MM.1S (cell line): ENCODE results near the gene ADGRL1.

ENCODE experiments used
- DNase-seq: peaks from one replicate; pipeline ENCODE4 v3.0.0-alpha.2; 2015
- H2AFZ ChIP-seq: fragments of 300-600 bp; sonication (generic); 2 replicates; pipeline ENCODE4 v1.6.0; 2016; ENCODE audit warnings: antibody characterized with exemption, low read length
- H3F3A ChIP-seq: fragments of 300-600 bp; sonication (generic); 2 replicates; pipeline ENCODE4 v1.6.1; 2016; ENCODE audit warnings: mild to moderate bottlenecking, antibody characterized with exemption, low read length, moderate library complexity, mixed read lengths; ENCODE audit not compliant: insufficient read depth
- H3K27ac ChIP-seq: fragments of 300-600 bp; sonication (generic); 2 replicates; pipeline ENCODE4 v1.5.1; 2016; ENCODE audit warnings: mild to moderate bottlenecking, low read length
- H3K27me3 ChIP-seq: fragments of 300-600 bp; sonication (generic); replicated peaks from 2 replicates; pipeline ENCODE4 v1.6.0; 2016; ENCODE audit warnings: low read length; ENCODE audit not compliant: insufficient read depth
- H3K36me3 ChIP-seq: fragments of 300-600 bp; sonication (generic); replicated peaks from 2 replicates; pipeline ENCODE4 v1.6.1; 2016; ENCODE audit warnings: mild to moderate bottlenecking, low read length, mixed read lengths; ENCODE audit not compliant: insufficient read depth
- H3K4me1 ChIP-seq: fragments of 300-600 bp; sonication (generic); 2 replicates; pipeline ENCODE4 v1.6.1; 2016; ENCODE audit warnings: low read length, mixed read lengths
- H3K4me2 ChIP-seq: fragments of 300-600 bp; sonication (generic); 2 replicates; pipeline ENCODE4 v1.6.0; 2016; ENCODE audit warnings: low read depth, low read length
- H3K4me3 ChIP-seq: fragments of 300-600 bp; sonication (generic); 2 replicates; pipeline ENCODE4 v1.5.1; 2016; ENCODE audit warnings: low read length, mixed read lengths
- H3K79me2 ChIP-seq: fragments of 300-600 bp; sonication (generic); 2 replicates; pipeline ENCODE4 v1.6.1; 2016; ENCODE audit warnings: mixed run types, low read length, mixed read lengths
- H3K9ac ChIP-seq: fragments of 300-600 bp; sonication (generic); 2 replicates; pipeline ENCODE4 v1.6.1; 2016; ENCODE audit warnings: low read length, mixed read lengths
- H3K9me2 ChIP-seq: fragments of 300-600 bp; sonication (generic); replicated peaks from 2 replicates; pipeline ENCODE4 v1.6.1; 2016; ENCODE audit warnings: mild to moderate bottlenecking, low read length, mixed read lengths; ENCODE audit not compliant: insufficient read depth
- H3K9me3 ChIP-seq: fragments of 300-600 bp; sonication (generic); replicated peaks from 2 replicates; pipeline ENCODE4 v1.6.1; 2016; ENCODE audit warnings: mild to moderate bottlenecking, low read length, mixed read lengths; ENCODE audit not compliant: insufficient read depth
- H4K20me1 ChIP-seq: fragments of 300-600 bp; sonication (generic); 2 replicates; pipeline ENCODE4 v1.6.1; 2016; ENCODE audit warnings: mild to moderate bottlenecking, low read length, moderate library complexity, mixed read lengths; ENCODE audit not compliant: insufficient read depth
- CTCF ChIP-seq: fragments of 300-600 bp; sonication (generic); IDR thresholded peaks from 2 replicates; pipeline ENCODE4 v1.5.1; 2016; ENCODE audit warnings: antibody characterized with exemption, low read length, mixed read lengths
- EZH2 ChIP-seq: fragments of 300-600 bp; sonication (generic); optimal IDR thresholded peaks from 2 replicates; pipeline ENCODE3; 2017; ENCODE audit warnings: low read depth, mild to moderate bottlenecking, antibody characterized with exemption, low read length, mixed read lengths
- EZH2phosphoT487 ChIP-seq: fragments of 300-600 bp; sonication (generic); IDR thresholded peaks from 2 replicates; pipeline ENCODE4 v1.6.1; 2018; ENCODE audit warnings: antibody characterized with exemption, low read length

ADGRL1 gene

DNA sequence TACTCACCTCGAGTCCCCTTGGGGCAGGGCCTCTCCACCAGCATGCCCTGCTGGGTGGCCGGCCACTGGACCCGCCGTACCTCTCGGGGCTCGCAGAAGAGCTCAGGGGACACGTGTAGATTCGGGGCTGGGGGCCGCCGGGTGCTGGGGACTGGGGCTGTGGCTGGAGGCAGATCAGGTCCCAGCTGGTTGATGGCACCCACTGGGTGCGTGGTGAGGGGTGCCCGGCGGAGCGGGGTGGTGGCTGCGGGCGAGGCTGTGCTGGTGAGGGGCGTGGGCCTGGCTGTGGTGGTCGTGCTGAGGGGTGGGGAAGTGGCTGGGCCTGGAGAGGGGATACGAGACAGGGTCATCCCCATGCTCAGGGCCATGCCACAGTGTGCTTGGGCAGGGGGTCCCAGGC lies 44.7 kb downstream of the ADGRL1 start:
- no peaks in the 10 kb centered on the region for H4K20me1 ChIP-seq
- no peaks in the 10 kb centered on the region for H3K9me2 ChIP-seq
- TF ChIP-seq EZH2phosphoT487, result no peak
- no peak for TF ChIP-seq EZH2
- no peak for TF ChIP-seq CTCF
- no peak overlapping the region for H2AFZ ChIP-seq
- no peak overlapping the region for H3K9ac ChIP-seq
- H3K36me3 ChIP-seq, result no peaks in the 10 kb centered on the region
- no peaks in the 10 kb centered on the region for H3F3A ChIP-seq
- no peak overlapping the region for H3K4me2 ChIP-seq
- peaks cover 70% of the 10 kb centered on the region for H3K27me3 ChIP-seq
- no peaks in the 10 kb centered on the region for H3K79me2 ChIP-seq
- no peaks in the 10 kb centered on the region for H3K9me3 ChIP-seq
- H3K27ac ChIP-seq, result no peak overlapping the region
- no peak overlapping the region for H3K4me3 ChIP-seq
- DNase-seq, result no peak
- H3K4me1 ChIP-seq, result no peaks in the 10 kb centered on the region

- no peak for DNase-seq
- no peaks in the 10 kb centered on the region for H3K79me2 ChIP-seq
- H3F3A ChIP-seq, result no peaks in the 10 kb centered on the region
- H3K9me3 ChIP-seq, result no peaks in the 10 kb centered on the region
- no peak overlapping the region for H2AFZ ChIP-seq
- peaks cover 60% of the 10 kb centered on the region for H3K27me3 ChIP-seq
- TF ChIP-seq EZH2phosphoT487, result no peak
- TF ChIP-seq CTCF, result no peak
- TF ChIP-seq EZH2, result no peak
- H3K4me3 ChIP-seq, result no peak overlapping the region
- no peak overlapping the region for H3K9ac ChIP-seq
- H3K4me1 ChIP-seq, result no peaks in the 10 kb centered on the region
- H3K9me2 ChIP-seq, result no peaks in the 10 kb centered on the region
- H3K27ac ChIP-seq, result no peak overlapping the region
- no peaks in the 10 kb centered on the region for H4K20me1 ChIP-seq
- no peaks in the 10 kb centered on the region for H3K36me3 ChIP-seq
- no peak overlapping the region for H3K4me2 ChIP-seq
Measured at GRCh38 chr19:14160017-14160703, 45.8 kb downstream of the ADGRL1 start.

DNA sequence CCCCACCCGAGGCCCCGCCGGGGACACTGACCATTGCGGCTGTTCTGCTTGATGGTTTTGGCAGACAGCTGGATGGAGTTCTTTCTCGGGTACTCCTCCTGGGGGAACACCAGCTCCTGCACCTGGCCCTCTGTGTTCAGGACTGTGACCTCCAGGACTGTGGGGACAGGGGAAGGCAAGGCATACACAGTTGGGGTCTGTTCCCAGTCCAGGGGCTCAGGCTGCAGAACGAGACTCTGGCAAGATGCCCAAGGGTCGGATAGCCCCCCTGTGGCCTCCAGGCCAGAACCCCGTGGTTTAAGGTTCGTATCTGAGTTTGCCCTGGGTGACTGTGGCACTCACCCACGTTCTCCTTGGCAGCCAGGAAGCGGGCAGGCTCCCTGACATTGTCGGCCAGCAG lies 46.9 kb downstream of the ADGRL1 start:
- Histone ChIP-seq H3K27ac (no peak overlapping the region), H3K4me2 (no peak overlapping the region), H3K4me1 (no peaks in the 10 kb centered on the region), H4K20me1 (no peaks in the 10 kb centered on the region), H3K79me2 (no peaks in the 10 kb centered on the region), H2AFZ (no peak overlapping the region), H3K4me3 (no peak overlapping the region), H3F3A (no peaks in the 10 kb centered on the region), H3K36me3 (no peaks in the 10 kb centered on the region), H3K9me3 (no peaks in the 10 kb centered on the region), H3K9ac (no peak overlapping the region), H3K27me3 (peaks cover 50% of the 10 kb centered on the region), H3K9me2 (no peaks in the 10 kb centered on the region)
- TF ChIP-seq CTCF (no peak), EZH2phosphoT487 (no peak), EZH2 (no peak)
- no peak for DNase-seq
